Peyer's patch (tissue), 4 donors: ENCODE data around the gene SCARB1.
A peak's percentile ranks its signal among the peaks of the same experiment; 100 is the strongest.

Experiments
- POLR2A ChIP-seq, 2 donors: fragments of 450-650 bp; IDR thresholded peaks; one replicate each; pipeline ENCODE4 v1.5.1; 2017; ENCODE audit warnings: antibody characterized with exemption in 2 of 2, mild to moderate bottlenecking in 2 of 2, moderate library complexity in 2 of 2
- TF ChIP-seq, protein P1 (sequence below), 6 experiments: fragments of 450-650 bp in 4 of 6; fragments of 200-600 bp in 2 of 6; sonication (generic) in 1 of 6; IDR thresholded peaks; one replicate each; pipeline ENCODE4 v1.5.1; 2017 to 2019; ENCODE audit warnings: antibody characterized with exemption in 6 of 6, mild to moderate bottlenecking in 3 of 6, moderate library complexity in 1 of 6

DNA sequence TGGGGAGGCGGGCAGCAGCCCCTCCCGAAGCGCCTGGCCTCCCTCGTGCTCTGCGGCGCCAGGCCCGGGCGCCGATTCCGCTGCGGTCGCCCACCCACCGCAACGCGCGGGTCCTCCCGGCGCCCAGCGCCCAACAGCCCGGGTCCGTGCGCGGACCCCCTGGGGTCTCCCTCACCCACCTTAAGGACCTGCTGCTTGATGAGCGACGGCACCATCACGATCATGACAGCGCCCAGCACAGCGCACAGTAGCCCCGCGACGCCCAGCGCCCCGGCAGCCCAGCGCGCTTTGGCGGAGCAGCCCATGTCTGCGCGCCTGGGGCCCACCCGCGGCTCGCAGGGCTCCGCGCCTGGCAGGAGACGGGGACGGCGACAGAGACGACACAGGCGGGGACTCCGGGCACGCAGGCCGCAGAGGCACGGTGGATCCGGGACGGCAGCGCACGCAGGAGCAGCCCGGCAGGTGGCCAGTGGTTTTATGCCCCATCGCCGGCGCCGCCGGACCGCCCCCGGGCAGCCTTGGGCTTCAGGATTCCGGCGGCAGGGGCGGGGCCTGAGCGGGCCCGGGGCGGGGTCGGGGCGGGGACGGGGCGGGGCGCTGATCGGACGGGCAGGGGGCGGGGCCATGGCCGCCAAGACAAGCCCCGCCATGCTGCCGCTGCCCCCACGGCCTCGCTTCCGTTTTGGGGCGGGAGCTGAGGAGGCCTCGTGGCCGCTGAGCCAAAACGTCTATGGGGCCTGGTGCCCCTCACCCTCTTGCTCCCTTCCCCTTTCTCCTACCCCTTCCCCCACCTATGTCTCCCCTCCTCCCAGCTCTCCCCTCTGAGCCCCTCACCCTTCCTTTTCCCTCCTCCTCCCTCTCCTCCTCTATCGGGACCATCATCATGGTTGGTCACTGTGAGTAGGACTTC, at the start of gene SCARB1:
- TF ChIP-seq, protein P1, sequence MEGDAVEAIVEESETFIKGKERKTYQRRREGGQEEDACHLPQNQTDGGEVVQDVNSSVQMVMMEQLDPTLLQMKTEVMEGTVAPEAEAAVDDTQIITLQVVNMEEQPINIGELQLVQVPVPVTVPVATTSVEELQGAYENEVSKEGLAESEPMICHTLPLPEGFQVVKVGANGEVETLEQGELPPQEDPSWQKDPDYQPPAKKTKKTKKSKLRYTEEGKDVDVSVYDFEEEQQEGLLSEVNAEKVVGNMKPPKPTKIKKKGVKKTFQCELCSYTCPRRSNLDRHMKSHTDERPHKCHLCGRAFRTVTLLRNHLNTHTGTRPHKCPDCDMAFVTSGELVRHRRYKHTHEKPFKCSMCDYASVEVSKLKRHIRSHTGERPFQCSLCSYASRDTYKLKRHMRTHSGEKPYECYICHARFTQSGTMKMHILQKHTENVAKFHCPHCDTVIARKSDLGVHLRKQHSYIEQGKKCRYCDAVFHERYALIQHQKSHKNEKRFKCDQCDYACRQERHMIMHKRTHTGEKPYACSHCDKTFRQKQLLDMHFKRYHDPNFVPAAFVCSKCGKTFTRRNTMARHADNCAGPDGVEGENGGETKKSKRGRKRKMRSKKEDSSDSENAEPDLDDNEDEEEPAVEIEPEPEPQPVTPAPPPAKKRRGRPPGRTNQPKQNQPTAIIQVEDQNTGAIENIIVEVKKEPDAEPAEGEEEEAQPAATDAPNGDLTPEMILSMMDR (IDR thresholded peaks at IDR 0.05) = peak in 3 of 6 experiments; percentile 23 to 32 (median 29)
- peak; percentile 20 to 49 for TF ChIP-seq POLR2A (IDR thresholded peaks at IDR 0.05)
